Measurements from ENCODE around the gene OR4C5. TPM values are rescaled to one million over a fixed set of nuclear protein-coding genes. Genes with fewer than 3 reads are reported as not detected.
"Not testable (repeated sequence)": the region's sequence is repeated elsewhere in the genome, so short reads cannot be mapped to it uniquely, and the experiment has no call there.

OR4C5 gene
- total RNA-seq, 1 donor from 2014 or later = not detected

DNA sequence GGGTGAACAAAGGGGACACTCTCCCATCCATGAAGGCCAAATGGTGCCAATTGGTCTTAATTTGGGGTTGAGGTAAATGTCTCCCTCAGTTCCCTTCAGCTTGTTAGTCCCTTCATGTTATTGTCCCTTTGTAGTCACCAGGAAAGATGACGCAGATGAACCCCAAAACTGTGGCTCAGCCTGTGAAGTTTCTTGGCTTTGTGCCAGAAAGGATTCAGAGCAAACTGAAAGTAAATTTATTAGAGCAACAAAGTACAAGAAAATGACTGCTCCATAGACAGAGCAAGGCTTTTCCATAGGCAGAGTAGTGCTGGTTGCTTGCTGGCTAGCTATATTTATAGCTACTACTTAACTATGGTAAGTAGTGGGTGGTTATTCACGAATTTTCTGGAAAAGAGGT is 24.8 kb downstream of the OR4C5 start:
- TF ChIP-seq POLR2A (IDR thresholded peaks at IDR 0.05) (no peak), POLR2AphosphoS5 (IDR thresholded peaks at IDR 0.05; ENCODE audit: insufficient read depth in 1 of 2, low read depth in 1 of 2) (no peak)
- TF ChIP-seq, protein P1, sequence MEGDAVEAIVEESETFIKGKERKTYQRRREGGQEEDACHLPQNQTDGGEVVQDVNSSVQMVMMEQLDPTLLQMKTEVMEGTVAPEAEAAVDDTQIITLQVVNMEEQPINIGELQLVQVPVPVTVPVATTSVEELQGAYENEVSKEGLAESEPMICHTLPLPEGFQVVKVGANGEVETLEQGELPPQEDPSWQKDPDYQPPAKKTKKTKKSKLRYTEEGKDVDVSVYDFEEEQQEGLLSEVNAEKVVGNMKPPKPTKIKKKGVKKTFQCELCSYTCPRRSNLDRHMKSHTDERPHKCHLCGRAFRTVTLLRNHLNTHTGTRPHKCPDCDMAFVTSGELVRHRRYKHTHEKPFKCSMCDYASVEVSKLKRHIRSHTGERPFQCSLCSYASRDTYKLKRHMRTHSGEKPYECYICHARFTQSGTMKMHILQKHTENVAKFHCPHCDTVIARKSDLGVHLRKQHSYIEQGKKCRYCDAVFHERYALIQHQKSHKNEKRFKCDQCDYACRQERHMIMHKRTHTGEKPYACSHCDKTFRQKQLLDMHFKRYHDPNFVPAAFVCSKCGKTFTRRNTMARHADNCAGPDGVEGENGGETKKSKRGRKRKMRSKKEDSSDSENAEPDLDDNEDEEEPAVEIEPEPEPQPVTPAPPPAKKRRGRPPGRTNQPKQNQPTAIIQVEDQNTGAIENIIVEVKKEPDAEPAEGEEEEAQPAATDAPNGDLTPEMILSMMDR (IDR thresholded peaks at IDR 0.05) = no peak
- no peaks in the 10 kb centered on the region for H3K9me3 ChIP-seq
- no peaks in the 10 kb centered on the region for H3K27me3 ChIP-seq
- H3K4me3 ChIP-seq = no peak overlapping the region
- no peak overlapping the region for H3K27ac ChIP-seq
- no peaks in the 10 kb centered on the region for H3K4me1 ChIP-seq
- H3K36me3 ChIP-seq = no peaks in the 10 kb centered on the region
- DNase-seq (ENCODE audit: extremely low spot score in 2 of 2) = no peak
- intact Hi-C loops (cut with DNase I) = no loop called here

DNA sequence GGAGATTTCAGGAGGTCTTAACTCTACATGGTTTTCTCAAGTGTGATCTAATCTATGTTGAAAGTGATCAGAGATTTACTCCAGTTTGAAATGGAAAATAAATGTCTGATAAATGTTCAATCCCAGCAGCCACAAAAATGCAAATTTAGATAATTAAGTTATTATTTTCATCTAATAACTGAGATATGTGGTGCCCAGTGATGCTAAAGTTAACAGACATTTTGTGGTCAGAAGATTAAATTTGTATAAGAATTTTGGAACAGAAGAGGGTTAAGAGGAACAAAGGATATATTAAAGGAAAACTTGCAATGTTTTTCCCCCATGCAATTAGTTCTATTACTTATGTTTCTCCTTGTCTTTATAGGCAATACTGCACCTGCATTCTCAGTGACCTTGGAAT is 41.6 kb downstream of the OR4C5 start, which contains the start of gene OR4C3:
OR4C3 (plus strand) TSS at position 301 of the 400 bp plus-strand sequence. CDS start 102 bp downstream, outside the sequence.
- intact Hi-C loops (cut with DNase I); H3K4me3 ChIP-seq; H3K27me3 ChIP-seq; H3K36me3 ChIP-seq; H3K9me3 ChIP-seq; H3K27ac ChIP-seq; DNase-seq (ENCODE audit: extremely low spot score in 2 of 2); H3K4me1 ChIP-seq: not testable (repeated sequence)

DNA sequence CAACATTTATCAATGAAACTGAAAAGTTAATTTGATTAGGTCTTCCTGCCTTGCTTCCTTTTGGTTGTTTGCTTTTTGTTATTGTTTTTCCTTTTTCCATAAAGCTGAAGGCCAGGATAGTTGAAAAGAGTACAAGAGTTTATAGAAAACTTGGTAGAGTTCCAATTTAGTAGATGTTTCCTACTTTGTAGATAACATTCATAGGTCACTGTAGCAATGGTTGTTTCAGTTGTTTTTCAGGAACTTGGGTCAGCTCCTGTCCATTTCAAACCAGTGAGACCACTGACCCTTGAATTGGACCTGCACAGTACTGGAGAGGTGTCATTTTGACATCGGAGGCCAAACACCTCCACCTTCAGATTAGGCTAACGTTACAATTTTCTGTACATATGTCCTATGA is 46.5 kb downstream of the OR4C5 start:
- H3K4me3 ChIP-seq; H3K27ac ChIP-seq; intact Hi-C loops (cut with DNase I); H3K27me3 ChIP-seq; H3K36me3 ChIP-seq; DNase-seq (ENCODE audit: extremely low spot score in 2 of 2); H3K4me1 ChIP-seq; H3K9me3 ChIP-seq: not testable (repeated sequence)

Other genes starting within 250 kb of the OR4C5 start
- gene OR4B1, start 149.7 kb downstream of the OR4C5 start, total RNA-seq = not detected
- gene OR4X2, start 121.4 kb downstream of the OR4C5 start, total RNA-seq = not detected
- not detected for gene OR4X1, start 102.6 kb downstream of the OR4C5 start, total RNA-seq
- gene OR4S1, start 60.2 kb downstream of the OR4C5 start, total RNA-seq = not detected
- gene OR4C3, start 41.5 kb downstream of the OR4C5 start, total RNA-seq = not detected
- gene OR4A47, start 122.3 kb upstream of the OR4C5 start, total RNA-seq = not detected

Measured in vagina (tissue), 2 donors.